ENCODE data around the gene DLG2. TPM values are rescaled to one million over a fixed set of nuclear protein-coding genes. Genes with fewer than 3 reads are reported as not detected.

DLG2 gene
- total and polyA plus RNA-seq, 4 donors: 0.30 to 5.5 (median 0.68) TPM

GRCh38 chr11:85089654-85090053 lies 537.5 kb downstream of the DLG2 start:
- Histone ChIP-seq H3K9ac (ENCODE audit: low read depth in 1 of 2, low read length in 2 of 2) (no peak overlapping the region), H3K27ac (ENCODE audit: low read depth in 1 of 2, low read length in 2 of 2) (no peak overlapping the region), H3K4me3 (ENCODE audit: low read depth in 1 of 3, low read length in 3 of 3) (no peak overlapping the region), H3K9me3 (ENCODE audit: control insufficient read depth in 4 of 4, low read length in 3 of 4) (no peaks in the 10 kb centered on the region), H3K36me3 (ENCODE audit: control insufficient read depth in 4 of 4, insufficient read depth in 3 of 4, low read depth in 1 of 4, low read length in 3 of 4) (no peaks in the 10 kb centered on the region), H3K4me1 (ENCODE audit: control insufficient read depth in 4 of 4, insufficient read depth in 4 of 4, low read length in 3 of 4) (no peaks in the 10 kb centered on the region), H3K27me3 (ENCODE audit: control insufficient read depth in 4 of 4, insufficient read depth in 4 of 4, low read length in 3 of 4) (no peaks in the 10 kb centered on the region)
- WGBS: 87% methylated on average over 1 of the region's 1 CpG
- TF ChIP-seq ATF3 (IDR thresholded peaks at IDR 0.05) (no peak), CTCF (IDR thresholded peaks at IDR 0.05; ENCODE audit: low read depth, low read length, missing input control) (no peak), RXRA (IDR thresholded peaks at IDR 0.05) (no peak)
- no peak for DNase-seq (ENCODE audit: low spot score)

- H3K9me3 ChIP-seq (ENCODE audit: control insufficient read depth in 4 of 4, low read length in 3 of 4): no peaks in the 10 kb centered on the region
- H3K36me3 ChIP-seq (ENCODE audit: control insufficient read depth in 4 of 4, insufficient read depth in 3 of 4, low read depth in 1 of 4, low read length in 3 of 4): no peaks in the 10 kb centered on the region
- no peak for DNase-seq (ENCODE audit: low spot score)
- WGBS: 60% methylated on average over 3 of the region's 3 CpGs
- H3K27ac ChIP-seq (ENCODE audit: low read depth in 1 of 2, low read length in 2 of 2): no peak overlapping the region
- TF ChIP-seq JUND (IDR thresholded peaks at IDR 0.05): no peak
- no peak for TF ChIP-seq CTCF (IDR thresholded peaks at IDR 0.05; ENCODE audit: low read depth, low read length, missing input control)
- no peak for TF ChIP-seq GABPA (IDR thresholded peaks at IDR 0.05 in 1 of 2, conservative IDR thresholded peaks at IDR 0.05 in 1 of 2)
- TF ChIP-seq HNF4A (conservative IDR thresholded peaks at IDR 0.05): no peak
- TF ChIP-seq HNF4G (IDR thresholded peaks at IDR 0.05): no peak
- no peak for TF ChIP-seq MAX (IDR thresholded peaks at IDR 0.05)
- TF ChIP-seq REST (IDR thresholded peaks at IDR 0.05): no peak
- TF ChIP-seq RXRA (IDR thresholded peaks at IDR 0.05): no peak
- no peak for TF ChIP-seq FOXA1 (IDR thresholded peaks at IDR 0.05)
- H3K27me3 ChIP-seq (ENCODE audit: control insufficient read depth in 4 of 4, insufficient read depth in 4 of 4, low read length in 3 of 4): no peaks in the 10 kb centered on the region
- H3K4me1 ChIP-seq (ENCODE audit: control insufficient read depth in 4 of 4, insufficient read depth in 4 of 4, low read length in 3 of 4): no peaks in the 10 kb centered on the region
- no peak overlapping the region for H3K4me3 ChIP-seq (ENCODE audit: low read depth in 1 of 3, low read length in 3 of 3)
- H3K9ac ChIP-seq (ENCODE audit: low read depth in 1 of 2, low read length in 2 of 2): no peak overlapping the region
Observed at GRCh38 chr11:85088286-85088685, 538.9 kb downstream of the DLG2 start.
